ENCODE results near the gene ARHGAP15. TPM values are rescaled to one million over a fixed set of nuclear protein-coding genes. Genes with fewer than 3 reads are reported as not detected.

The ARHGAP15 gene
- total RNA-seq, 1 experiment from 2014 or later = 0.42 TPM

- ChIA-PET RAD21 (ENCODE audit: low non-redundant PET in 1 of 2, low total read pairs in 2 of 2, uncharacterized antibody in 2 of 2, unreplicated experiment in 2 of 2) (no interaction called here), CTCF (no interaction called here), POLR2A (no interaction called here)
- no peak for DNase-seq (ENCODE audit: low read depth, low spot score)
- no peaks in the 10 kb centered on the region for H3K36me3 ChIP-seq (ENCODE audit: control insufficient read depth in 1 of 2, insufficient read depth in 2 of 2, low read length in 2 of 2)
- BruUV-seq (replicated peaks) = no TSS peak
- no peak overlapping the region for H3K9ac ChIP-seq (ENCODE audit: low read length)
- H3K9me3 ChIP-seq (ENCODE audit: control insufficient read depth in 1 of 2, insufficient read depth in 1 of 2, low read depth in 1 of 2, low read length in 2 of 2) = no peaks in the 10 kb centered on the region
- TF ChIP-seq ZBTB33 (IDR thresholded peaks at IDR 0.05; ENCODE audit: extremely low read depth, insufficient replicate concordance, low read length) (no peak), JUND (IDR thresholded peaks at IDR 0.05) (no peak), SP1 (IDR thresholded peaks at IDR 0.05; ENCODE audit: low read depth) (no peak), ZFX (IDR thresholded peaks at IDR 0.05) (no peak), SRF (IDR thresholded peaks at IDR 0.05; ENCODE audit: low read depth) (no peak), POLR2AphosphoS5 (IDR thresholded peaks at IDR 0.05; ENCODE audit: low read depth, low read length) (no peak), CTCF (IDR thresholded peaks at IDR 0.05 in 2 of 3, conservative IDR thresholded peaks at IDR 0.05 in 1 of 3; ENCODE audit: borderline replicate concordance in 1 of 3, insufficient read depth in 1 of 3, low read depth in 2 of 3, low read length in 2 of 3) (no peak), EGR1 (IDR thresholded peaks at IDR 0.05; ENCODE audit: low read depth) (no peak), ELF1 (IDR thresholded peaks at IDR 0.05; ENCODE audit: borderline replicate concordance, low read depth) (no peak), EZH2phosphoT487 (IDR thresholded peaks at IDR 0.05; ENCODE audit: borderline replicate concordance) (no peak)
- intact Hi-C loops (cut with micrococcal nuclease) = no loop called here
- H4K20me1 ChIP-seq (ENCODE audit: insufficient read depth) = no peaks in the 10 kb centered on the region
- H2AFZ ChIP-seq (ENCODE audit: low read depth, low read length, poor library complexity, severe bottlenecking) = no peak overlapping the region
- H3K4me2 ChIP-seq (ENCODE audit: low read length) = no peak overlapping the region
- no peak overlapping the region for H3K27ac ChIP-seq (ENCODE audit: low read depth, low read length)
- no peaks in the 10 kb centered on the region for H3K4me1 ChIP-seq (ENCODE audit: control insufficient read depth in 1 of 2, insufficient read depth in 2 of 2, low read length in 2 of 2)
- no peaks in the 10 kb centered on the region for H3K79me2 ChIP-seq (ENCODE audit: insufficient read depth, low read length)
- ATAC-seq = no peak
- H3K4me3 ChIP-seq (replicated peaks in 1 of 2; ENCODE audit: low read depth in 1 of 2, low read length in 2 of 2) = no peak overlapping the region
- no peaks in the 10 kb centered on the region for H3K9me2 ChIP-seq (ENCODE audit: insufficient read depth)
- H3K27me3 ChIP-seq (ENCODE audit: insufficient read depth, low read length) = peaks cover 23% of the 10 kb centered on the region
Measured at GRCh38 chr2:143146366-143146765, 17.1 kb downstream of the ARHGAP15 start.
